GM19468 (cell line): ENCODE results near the gene KCNMA1.

Experiments used
- ATAC-seq: cut with Tn5 transposase; IDR thresholded peaks from one replicate; pipeline ENCODE4 v1.9.1; 2021; ENCODE audit warnings: mild to moderate bottlenecking, moderate library complexity, moderate number of reproducible peaks; ENCODE audit not compliant: unreplicated experiment; ENCODE audit errors: extremely low read depth

KCNMA1 gene

DNA sequence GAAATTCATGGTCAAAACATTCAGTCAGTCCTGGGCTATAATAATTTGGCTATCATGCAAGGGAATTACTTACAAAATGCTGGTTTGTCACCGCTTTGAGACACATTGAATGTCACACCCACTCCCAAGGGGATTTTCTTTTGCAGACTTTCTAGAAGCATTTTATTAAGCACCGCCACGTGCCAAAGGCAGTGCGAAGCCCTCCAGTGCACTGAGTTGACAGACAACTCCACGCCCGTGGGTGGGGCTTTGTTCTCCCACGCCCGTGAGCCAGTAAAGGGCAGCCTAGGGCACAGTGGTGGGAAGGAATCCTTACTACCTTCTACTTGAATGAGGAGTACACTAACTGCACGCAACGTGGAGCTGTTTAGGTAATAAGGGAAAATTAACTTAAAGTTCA lies 515.8 kb downstream of the KCNMA1 start:
- no peak for ATAC-seq

DNA sequence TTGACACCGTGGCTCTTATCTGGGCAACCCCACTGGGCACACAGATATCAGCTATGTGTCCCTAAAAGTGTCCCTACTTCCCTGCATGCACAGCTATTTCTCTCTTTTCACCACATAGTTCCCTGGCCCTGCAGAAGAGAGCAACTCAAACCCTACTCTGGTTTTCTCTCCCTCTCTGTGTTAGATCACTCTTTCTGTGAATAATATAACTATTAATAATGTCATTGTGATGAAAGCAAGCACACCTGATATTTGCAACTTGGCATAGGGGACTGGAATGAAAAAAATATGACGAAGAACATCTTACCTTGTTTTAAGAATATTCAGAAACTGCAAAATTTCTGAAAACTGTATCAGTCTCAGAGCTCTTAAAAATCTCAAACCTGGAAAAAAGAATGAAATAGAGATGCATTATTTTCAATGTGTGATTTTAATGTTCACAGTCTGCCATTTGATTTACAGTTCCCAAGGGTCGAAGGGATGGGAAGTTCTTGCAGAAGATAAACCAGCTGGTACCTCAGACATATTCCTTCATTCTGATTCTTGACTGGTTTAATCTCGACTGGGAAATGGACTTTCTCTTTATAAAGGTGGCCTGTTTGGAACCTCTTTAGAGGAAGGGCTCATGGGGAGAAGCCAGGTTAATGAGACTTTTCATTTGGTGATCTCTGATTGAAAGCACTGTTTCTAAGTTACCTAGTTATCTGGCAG lies 516.8 kb downstream of the KCNMA1 start:
- no peak for ATAC-seq

DNA sequence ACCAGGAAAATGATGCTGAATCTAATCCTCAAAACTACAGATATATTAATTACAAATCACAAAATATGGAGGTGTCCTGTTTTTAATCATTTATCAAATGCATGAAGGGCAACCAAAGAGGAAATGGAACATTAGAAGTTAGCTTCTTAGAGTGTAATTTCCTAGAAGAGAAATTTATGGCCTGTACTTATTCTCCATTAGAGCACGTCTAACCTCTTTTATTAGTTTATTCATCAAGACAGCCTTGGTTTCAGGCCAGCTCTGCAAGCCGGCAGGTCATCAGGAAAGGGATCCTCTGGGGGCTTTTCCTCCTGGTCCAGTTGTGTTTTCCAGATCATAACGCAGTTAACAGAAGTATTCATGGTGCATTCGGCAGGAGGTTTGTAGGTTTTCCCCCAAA lies 517.6 kb downstream of the KCNMA1 start:
- no peak for ATAC-seq

DNA sequence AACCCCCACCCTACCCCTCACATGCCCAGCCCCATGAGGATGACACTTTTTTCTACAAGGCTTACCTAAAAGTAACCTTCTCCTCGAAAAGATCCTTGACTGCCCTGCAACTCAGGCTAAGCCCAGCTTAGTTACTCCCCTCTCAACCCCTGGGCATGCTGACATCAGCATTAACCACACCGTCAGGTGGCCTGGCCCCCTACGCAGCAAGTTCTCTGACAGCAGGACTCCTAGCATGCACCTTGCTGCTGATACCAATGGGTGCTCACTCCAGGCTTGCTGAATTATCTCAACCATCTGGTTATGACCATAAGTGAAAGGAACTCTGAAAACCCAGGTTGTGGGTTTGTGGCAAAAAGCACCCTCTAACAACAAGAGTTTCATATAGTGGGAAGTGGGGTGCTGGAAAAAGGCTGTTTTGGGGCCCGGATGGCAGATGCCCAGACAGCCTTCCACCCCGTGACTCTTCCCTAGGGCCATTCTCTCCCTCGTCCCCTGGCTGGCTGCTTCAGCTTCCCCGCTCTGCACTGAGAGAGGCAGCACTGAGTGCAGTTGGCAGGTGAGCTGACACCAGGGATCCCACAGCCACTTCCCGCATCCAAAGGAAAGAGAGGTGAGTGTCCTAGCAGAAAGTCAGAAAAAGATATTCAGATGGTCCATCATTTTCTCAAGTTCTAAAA lies 518.9 kb downstream of the KCNMA1 start:
- ATAC-seq: no peak

DNA sequence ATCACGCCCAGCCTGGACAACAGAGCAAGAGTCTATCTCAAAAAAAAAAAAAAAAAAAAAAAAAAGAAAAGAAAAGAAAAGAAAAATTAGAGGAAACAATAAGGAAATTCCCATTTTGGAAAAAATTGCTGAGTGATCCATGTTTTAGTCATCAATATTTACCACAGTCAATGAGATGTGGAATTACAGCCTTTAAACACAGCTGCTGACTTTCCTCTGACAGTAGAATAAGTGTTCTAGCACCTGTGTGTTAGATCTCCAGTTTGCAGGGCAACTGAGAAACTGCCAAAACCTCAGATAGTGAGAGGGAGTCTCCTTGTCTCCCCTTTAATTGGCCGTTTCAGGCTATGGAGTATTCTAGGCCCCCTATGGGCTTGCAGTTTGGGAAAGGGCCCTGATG lies 520.1 kb downstream of the KCNMA1 start:
- no peak for ATAC-seq

DNA sequence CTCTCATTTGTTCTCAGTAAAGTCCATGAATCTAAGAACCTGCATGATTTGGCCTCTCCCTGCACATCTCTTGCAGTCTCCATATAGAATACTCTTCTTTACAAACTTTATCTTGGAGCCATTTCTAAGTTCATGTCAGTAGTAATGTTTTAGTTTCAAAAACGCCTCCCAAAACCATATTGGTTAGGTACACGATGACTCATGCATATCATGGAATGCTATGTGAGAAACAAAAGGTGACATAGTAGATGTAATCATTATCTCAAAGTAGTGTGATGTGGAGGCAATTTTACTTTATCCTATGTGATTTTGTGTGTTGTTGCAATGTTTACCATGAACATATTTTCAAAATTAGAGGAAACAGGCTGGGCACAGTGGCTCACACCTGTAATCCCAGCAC lies 520.7 kb downstream of the KCNMA1 start:
- no peak for ATAC-seq

DNA sequence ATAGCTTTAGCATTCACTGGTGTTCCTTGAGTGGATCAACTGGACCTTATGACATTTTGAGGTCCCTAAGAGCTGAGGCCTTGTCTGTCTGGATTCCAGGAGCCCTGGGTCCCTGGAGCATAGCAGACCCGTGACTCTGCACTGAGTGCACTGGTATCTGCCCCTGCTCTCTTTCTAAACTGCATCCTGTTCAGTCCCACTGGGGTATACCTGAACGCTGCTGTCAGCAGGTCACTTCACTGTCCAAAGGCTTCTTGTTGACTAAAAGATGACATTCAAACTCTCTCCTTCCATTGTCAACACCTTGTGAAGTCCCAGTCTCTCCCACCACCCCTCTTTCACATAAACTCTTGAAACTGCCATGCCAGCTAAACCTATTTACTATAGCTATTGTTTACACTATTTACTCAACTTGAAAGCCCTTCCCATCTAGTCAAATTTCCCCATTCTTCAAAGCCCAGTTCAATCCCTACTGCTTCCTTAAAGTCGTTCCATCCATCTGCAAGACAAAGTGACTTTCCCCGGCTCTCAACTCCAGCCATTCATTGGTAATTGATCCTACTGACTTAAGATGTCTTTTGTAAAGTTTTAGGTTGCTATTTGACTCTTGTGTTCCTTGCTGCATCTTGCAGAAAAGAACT lies 523.3 kb downstream of the KCNMA1 start:
- no peak for ATAC-seq

DNA sequence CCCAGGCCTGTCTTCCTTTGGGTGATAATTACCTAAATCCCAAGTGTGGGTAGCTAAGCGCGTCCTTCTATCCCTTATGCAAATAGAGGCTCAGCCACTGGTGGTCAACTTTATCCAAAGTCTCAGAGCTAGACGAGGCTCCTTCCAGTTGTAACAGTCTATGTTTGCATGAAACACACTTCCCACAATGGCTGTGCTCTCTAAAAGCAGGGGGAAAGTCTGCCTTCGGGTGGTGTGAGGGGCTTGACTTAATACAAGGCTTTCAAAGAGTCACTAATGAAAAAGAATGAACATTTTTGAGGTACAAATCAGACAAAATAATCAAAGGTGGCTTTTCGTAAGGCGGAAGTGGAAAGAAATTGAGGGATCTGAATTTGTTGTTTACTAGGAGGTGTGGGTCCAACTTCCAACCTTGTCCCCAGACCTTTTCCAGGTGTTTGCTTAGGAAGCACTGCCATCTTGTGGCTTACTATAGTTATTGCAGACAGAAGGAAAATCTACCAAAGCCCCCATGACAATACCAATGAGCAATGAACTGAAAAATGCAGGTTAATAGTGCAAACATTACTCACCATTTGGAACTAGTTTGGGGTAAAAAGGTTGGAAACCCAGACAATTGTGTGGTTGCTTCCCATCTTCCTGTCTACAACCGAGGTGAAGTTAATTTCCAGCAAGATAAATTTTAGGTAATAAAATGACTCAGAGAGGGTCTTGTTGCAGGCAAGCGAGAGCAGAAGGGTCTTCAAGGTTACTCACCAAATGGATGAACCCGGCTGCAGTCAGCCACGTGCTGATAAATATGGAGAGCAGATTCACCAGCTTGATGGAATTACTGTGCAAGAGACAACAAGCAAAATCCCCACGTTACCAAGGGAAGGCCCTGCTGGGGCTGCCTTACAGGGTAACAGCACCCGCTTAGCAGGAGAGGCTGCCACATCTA lies 525.7 kb downstream of the KCNMA1 start:
- no peak for ATAC-seq

DNA sequence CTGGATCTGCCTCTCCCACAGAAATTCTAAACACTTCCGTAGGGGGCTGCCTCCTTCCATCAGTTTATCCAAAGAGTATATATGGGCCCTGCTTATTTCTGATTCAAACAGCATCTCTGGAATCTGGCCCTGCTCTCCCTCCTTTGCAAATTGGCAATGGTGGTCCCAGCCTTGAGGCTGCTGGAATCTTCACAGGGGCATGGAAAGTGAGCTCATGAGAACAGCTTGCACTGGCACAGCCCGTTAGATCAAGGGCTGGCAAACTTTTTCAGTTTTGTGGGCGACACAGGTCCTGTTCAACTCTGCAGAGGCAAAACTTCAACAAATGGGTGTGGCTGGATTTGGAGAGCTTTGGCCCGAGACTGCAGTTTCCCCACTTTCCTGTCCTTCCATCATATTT lies 526.9 kb downstream of the KCNMA1 start:
- no peak for ATAC-seq

DNA sequence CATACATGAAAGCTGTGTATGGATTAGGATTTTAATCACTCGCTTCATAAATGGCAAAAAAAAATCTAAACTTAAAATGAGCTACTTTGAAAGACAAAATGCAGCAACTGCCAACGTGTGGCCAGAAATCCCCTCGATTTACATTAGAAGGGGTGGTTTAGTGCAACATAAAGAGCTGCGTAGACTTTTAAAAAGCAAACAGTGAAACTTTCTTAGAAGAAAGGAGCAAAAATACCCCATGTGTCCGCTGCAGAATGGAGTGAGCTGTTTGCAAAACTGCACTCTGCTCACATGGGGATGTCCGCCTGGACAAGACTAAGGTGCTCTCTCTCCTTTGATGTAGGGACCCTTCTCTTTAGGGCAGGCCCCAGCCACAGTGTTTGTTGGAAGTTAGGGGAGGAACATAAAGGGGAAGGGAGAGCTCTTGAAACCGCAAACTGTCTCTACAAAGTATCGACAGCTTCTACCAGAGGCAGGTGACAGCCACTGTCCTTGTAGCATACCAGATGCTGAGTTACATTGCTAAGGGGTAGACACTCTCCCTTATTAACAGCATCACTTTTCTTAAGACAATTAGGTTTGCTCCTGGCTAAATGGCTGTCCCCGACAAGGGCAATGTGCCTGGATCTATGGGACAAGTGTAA lies 528.1 kb downstream of the KCNMA1 start:
- no peak for ATAC-seq

DNA sequence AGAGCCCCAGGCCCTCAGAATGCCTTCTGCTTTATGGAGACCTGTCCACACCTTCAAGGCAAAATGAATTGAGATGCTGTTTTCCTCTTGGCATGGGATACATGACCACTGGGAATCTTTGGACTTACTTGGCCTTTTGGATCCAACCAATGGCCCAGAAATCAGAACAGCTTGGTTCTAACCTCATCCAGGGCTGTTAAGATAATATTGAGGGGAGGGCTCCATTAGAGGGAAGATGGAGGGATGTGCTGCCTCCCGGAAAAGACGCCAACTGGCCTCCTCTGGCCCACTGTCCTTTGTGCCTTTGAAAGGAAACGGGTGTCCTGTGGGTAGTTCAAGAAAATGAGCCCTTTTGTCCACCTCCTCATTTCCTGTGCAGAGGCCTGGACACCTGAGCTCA lies 530.9 kb downstream of the KCNMA1 start:
- ATAC-seq: no peak

DNA sequence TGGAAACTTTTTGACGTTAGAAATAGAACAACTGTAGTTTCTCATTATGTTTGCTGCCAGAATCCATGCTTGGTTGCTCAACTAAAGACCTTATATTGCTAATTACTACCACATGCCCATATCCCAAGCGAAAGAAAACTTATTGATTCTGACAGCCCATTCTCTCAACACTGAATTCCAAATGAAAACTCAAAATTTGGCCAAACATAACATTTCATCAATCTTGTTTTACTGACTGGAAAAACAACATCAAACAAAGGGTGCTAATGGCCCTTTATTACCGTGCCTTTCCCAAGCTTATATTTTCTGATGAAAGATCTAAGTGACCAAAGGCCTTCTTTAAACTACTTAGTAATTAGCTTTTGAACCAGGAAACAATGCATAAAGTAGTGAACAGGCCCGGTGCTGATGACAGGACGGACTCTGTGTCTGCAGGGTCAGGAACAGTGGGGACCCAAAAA lies 531.8 kb downstream of the KCNMA1 start:
- ATAC-seq: no peak

DNA sequence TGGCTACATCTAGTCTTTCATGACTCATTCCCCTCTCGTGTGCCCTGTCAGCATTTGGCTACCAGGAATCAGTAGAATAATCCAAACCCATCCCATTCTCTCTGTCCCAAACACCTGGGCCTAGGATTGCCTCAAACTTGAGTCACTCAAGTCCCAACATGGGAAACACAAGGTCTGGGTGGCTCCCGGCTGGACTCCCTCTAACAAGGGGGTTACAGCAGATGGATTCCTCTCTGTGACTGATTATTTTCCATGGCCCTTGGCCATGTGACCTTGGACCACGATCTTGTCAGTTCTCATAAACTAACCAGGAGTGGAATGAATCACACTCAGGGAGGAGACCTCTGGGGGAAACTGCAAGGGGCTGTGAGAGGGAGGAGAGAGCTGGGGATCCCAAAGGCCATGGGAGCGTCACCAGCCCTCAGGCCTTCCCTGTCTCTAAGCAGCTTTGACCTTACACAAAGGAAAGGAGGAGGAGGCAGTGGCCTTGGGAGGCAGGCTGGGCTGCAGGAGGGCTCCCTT lies 533.1 kb downstream of the KCNMA1 start:
- ATAC-seq: no peak

DNA sequence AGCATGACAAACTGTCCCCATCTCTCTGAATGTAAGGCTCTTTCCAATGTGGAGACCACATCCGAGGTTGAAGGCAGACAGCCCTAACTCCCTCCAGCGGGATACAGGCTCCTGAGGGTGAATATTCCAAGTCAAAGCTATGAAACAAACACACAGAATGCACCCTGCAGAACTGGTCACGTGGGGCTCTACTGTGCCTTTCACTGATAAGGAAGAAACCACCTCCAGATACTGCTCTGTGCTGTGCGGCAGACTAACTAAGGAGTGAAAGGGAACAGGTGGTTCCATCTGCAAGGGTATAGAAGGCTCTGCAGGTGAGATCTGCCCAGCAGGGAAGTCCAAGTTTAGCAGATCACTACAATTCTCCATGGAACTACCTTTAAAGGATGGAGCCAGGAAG lies 534.4 kb downstream of the KCNMA1 start:
- no peak for ATAC-seq

DNA sequence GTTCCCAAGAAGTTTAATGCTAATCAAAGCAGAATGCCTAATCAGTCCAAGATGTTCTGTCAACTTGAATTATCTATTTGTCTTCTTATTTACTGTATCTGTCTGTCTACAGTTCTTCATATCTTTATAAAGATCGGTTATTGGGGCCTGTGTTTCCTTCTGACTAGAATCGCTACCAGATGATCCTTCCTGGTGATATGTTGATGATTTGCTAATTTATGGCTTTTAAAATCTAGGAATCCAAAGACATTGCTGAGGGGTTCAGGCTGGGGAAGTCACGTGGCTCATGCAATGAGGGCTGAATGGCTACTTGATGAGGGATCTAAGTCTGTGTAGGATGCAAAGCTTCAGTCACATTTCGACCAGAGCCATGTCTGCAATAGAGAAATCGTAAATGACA lies 536.3 kb downstream of the KCNMA1 start:
- ATAC-seq: no peak

DNA sequence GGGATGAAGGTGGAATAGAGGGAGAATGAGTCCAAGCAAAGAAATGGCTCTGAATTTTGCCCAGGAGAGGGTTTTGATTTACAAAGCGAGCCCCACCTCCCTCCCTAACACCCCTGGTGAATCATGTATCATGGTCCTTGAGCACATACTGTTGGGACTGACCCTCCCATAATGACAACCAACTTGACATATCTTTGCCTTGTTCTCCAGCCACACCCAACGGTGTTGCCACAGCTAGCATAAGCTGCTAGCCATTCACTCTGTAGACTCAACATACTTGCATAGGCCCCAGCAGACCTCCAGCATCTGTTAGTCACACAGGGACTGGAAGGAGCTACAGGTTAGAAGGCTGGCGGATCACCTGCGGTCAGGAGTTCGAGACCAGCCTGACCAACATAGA lies 538.5 kb downstream of the KCNMA1 start:
- no peak for ATAC-seq

DNA sequence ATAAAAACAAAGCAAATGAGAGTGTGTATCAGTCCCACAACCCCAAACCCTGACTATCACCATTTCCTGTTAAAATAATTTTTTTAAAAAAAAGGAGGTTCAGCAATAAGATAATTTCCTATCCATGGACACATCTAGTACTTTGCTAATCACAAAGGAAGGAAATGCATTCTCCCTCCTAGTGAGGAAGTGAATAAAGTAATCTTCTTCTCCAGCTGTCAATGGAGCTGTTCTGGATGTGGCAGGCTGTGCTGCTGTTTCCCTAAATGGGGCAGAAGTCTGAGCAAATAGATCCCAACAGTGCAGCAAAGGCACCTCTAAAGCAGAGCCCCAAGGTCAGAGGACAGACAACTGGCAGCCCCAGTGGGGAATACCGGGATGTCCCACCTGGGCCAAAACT lies 540.0 kb downstream of the KCNMA1 start:
- ATAC-seq: no peak

DNA sequence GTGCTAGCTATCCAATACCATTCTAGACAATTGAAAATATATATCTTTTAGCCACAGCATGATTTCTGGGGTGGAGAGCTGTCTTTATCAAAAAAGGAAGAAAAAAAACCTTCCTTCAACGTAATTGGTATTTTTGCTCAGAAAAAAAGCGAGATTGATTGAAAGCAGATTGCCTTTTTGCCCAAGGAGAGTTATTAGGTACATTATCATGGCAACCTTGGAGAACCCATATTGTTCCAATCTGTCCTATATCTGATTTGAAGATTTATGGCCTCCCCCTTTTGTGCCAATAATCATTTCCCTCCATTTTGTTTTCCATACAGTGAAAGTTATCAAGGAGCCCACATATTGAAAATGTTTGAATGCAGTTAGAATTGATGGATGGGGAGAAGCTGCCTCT lies 544.5 kb downstream of the KCNMA1 start:
- ATAC-seq: no peak

DNA sequence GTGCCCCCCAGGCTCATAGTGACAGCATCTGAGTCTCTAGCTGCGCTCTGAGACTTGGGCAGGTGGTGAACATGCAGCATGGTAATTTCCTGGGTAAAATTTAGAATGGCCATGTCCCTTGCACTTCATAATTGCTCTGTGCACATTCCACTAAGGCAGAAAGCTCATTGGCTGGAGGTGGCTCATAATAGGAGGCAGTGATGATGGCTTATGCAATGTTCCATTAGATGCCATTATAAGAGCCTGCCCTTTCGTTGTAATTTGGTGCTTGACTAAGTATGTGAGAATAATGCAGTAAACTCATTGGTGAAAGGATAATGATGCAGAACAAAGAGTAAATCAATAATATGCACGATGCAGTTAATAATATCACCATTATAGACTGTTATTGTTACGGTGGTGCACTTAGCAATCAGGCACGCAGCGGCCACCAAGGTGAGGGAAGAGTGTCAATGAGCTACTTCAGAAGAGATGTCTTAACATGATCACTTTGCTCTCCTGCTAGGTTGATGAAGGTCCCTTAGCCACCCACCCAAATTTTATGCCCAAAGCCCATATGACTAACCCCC lies 545.9 kb downstream of the KCNMA1 start:
- ATAC-seq: no peak
